ENCODE data around the gene BZW2.

Gene BZW2

GRCh38 chr7:16697507-16698199, 51.7 kb downstream of the BZW2 start:
- Histone ChIP-seq H3K4me3 (no peak overlapping the region), H3K27me3 (ENCODE audit: low read depth) (no peaks in the 10 kb centered on the region), H3K4me1 (peaks cover 19% of the 10 kb centered on the region), H3K36me3 (replicated peaks) (peaks cover 80% of the 10 kb centered on the region), H3K9me3 (no peaks in the 10 kb centered on the region; the same call in 1 of the 2 replicates)
- in situ Hi-C loops (cut with MboI; ENCODE audit: low sequenced_read_pairs) = loop anchor here (10.0 kb wide), 1 partner anchor 217 kb away; no protein-coding TSS in a partner anchor
- peak in 1 of 2 experiments; percentile 42 for DNase-seq (ENCODE audit: low spot score in 2 of 2)

- Histone ChIP-seq H3K4me1 (peaks cover 19% of the 10 kb centered on the region), H3K27me3 (ENCODE audit: low read depth) (no peaks in the 10 kb centered on the region), H3K4me3 (no peak overlapping the region), H3K36me3 (replicated peaks) (peaks cover 78% of the 10 kb centered on the region), H3K9me3 (no peaks in the 10 kb centered on the region; the same call in 1 of the 2 replicates)
- in situ Hi-C loops (cut with MboI; ENCODE audit: low sequenced_read_pairs) = loop anchor here (10.0 kb wide), 1 partner anchor 216 kb away; no protein-coding TSS in a partner anchor
- DNase-seq (ENCODE audit: low spot score in 2 of 2) = peak; percentile 68 to 92
Measured at GRCh38 chr7:16698200-16698905, 52.4 kb downstream of the BZW2 start.

DNA sequence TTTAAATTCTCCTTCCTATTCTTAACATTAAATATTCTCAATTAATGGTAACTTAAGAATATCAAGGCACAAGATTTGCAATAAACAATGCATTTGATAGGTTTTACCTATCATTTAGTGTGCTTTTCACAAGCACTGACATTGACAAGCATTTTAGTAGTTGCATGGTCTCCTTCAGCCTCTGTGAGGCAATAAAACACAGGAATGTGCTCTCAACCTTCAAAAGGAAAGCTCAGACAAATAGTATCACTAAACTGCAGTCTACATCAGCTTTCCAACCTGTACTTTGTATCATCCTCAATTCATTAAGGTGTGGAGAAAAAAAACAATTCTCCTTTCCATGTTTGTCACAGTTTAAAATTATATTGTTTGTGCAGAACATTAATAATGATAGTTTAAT, 56.5 kb downstream of the BZW2 start:
- DNase-seq (ENCODE audit: low spot score in 2 of 2) = no peak
- in situ Hi-C loops (cut with MboI; ENCODE audit: low sequenced_read_pairs) = no loop called here
- peaks cover 17% of the 10 kb centered on the region for H3K4me1 ChIP-seq
- H3K4me3 ChIP-seq = no peak overlapping the region
- H3K9me3 ChIP-seq = no peaks in the 10 kb centered on the region; the same call in 1 of the 2 replicates
- no peaks in the 10 kb centered on the region for H3K27me3 ChIP-seq (ENCODE audit: low read depth)
- peaks cover 74% of the 10 kb centered on the region for H3K36me3 ChIP-seq (replicated peaks)

DNA sequence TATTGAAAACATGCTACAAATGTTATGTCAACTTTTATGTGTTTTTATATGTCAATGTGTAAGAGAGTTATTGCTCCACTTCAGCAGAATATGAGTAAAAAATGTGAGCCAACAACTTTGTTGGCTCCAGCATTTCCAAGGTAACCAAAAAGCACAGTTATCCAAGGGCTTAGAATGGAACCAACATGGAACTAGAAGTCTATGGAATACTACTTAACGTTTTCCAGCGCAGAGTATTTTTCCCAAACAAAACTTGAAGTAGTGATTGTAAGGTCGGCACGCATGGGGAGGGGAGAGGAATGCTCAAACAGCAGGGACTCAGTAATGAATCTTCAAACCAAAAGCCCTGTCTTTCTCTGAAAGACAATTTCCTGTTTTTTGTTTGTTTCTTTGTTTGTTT, 62.5 kb downstream of the BZW2 start:
- Histone ChIP-seq H3K27me3 (ENCODE audit: low read depth) (no peaks in the 10 kb centered on the region), H3K4me3 (no peak overlapping the region), H3K4me1 (no peaks in the 10 kb centered on the region), H3K9me3 (no peaks in the 10 kb centered on the region), H3K36me3 (replicated peaks) (peaks cover 24% of the 10 kb centered on the region)
- no peak for DNase-seq (ENCODE audit: low spot score in 2 of 2)
- in situ Hi-C loops (cut with MboI; ENCODE audit: low sequenced_read_pairs) = no loop called here

DNA sequence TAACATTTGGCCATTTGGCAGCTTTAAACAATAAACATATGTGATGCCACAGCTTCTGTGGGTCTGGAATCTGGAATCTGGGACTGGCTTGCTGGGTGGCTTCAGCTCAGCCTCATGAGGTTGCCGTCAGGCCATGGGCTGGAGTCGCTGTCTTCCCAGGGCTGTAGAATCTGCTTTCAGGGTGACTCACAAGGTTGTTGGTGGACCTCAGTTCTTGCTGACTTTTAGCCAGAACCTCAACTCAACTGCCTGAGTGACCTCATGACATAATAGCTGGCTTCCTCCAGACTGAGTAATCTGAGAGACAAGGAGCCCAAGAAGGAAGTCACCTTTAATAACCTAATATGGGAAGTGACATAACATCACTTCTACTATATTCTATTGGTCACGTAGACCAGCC, 63.0 kb downstream of the BZW2 start:
- Histone ChIP-seq H3K27me3 (ENCODE audit: low read depth) (no peaks in the 10 kb centered on the region), H3K4me1 (no peaks in the 10 kb centered on the region), H3K9me3 (no peaks in the 10 kb centered on the region), H3K36me3 (replicated peaks) (peaks cover 21% of the 10 kb centered on the region), H3K4me3 (no peak overlapping the region)
- no peak for DNase-seq (ENCODE audit: low spot score in 2 of 2)
- in situ Hi-C loops (cut with MboI; ENCODE audit: low sequenced_read_pairs) = no loop called here

- no peak for DNase-seq (ENCODE audit: low spot score in 2 of 2)
Measured at GRCh38 chr7:16710651-16711050, 64.7 kb downstream of the BZW2 start.

DNA sequence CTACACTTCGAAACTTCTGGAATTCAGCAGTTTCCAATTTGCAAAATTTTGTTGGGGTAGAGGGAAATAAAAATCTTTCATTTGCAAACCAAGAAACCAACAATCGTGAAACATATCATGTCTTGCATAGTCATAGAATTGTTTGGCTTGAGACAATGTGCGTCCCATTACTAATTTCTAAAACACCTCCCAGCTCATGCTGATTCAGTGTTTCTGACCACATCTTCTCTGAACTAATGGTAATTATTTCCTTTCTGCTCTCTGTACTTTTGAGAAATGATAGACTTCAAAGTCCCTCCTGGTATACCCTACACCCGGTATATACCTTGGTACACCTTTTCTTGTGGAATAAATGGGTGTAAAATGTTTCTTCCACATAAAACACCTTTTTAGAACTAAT, 65.7 kb downstream of the BZW2 start:
- no peaks in the 10 kb centered on the region; the same call in 1 of the 2 replicates for H3K9me3 ChIP-seq
- DNase-seq (ENCODE audit: low spot score in 2 of 2) = no peak
- no peaks in the 10 kb centered on the region for H3K27me3 ChIP-seq (ENCODE audit: low read depth)
- H3K36me3 ChIP-seq (replicated peaks) = no peaks in the 10 kb centered on the region; the same call in 1 of the 2 replicates
- in situ Hi-C loops (cut with MboI; ENCODE audit: low sequenced_read_pairs) = no loop called here
- no peak overlapping the region for H3K4me3 ChIP-seq
- no peaks in the 10 kb centered on the region for H3K4me1 ChIP-seq

More at GRCh38 chr7:16710651-16711050, 64.7 kb downstream of the BZW2 start:
- H3K4me3 ChIP-seq = no peak overlapping the region
- peaks cover 8% of the 10 kb centered on the region for H3K36me3 ChIP-seq (replicated peaks)
- no peaks in the 10 kb centered on the region; the same call in 1 of the 2 replicates for H3K9me3 ChIP-seq
- H3K27me3 ChIP-seq (ENCODE audit: low read depth) = no peaks in the 10 kb centered on the region
- in situ Hi-C loops (cut with MboI; ENCODE audit: low sequenced_read_pairs) = no loop called here
- H3K4me1 ChIP-seq = no peaks in the 10 kb centered on the region

- Histone ChIP-seq H3K36me3 (replicated peaks) (no peaks in the 10 kb centered on the region), H3K4me1 (no peaks in the 10 kb centered on the region), H3K4me3 (no peak overlapping the region), H3K9me3 (no peaks in the 10 kb centered on the region; the same call in 1 of the 2 replicates), H3K27me3 (ENCODE audit: low read depth) (no peaks in the 10 kb centered on the region)
- DNase-seq (ENCODE audit: low spot score in 2 of 2) = no peak
- in situ Hi-C loops (cut with MboI; ENCODE audit: low sequenced_read_pairs) = no loop called here
Measured at GRCh38 chr7:16712916-16713315, 66.9 kb downstream of the BZW2 start.

- H3K4me3 ChIP-seq = no peak overlapping the region
- no peaks in the 10 kb centered on the region for H3K27me3 ChIP-seq (ENCODE audit: low read depth)
- no peak for DNase-seq (ENCODE audit: low spot score in 2 of 2)
- in situ Hi-C loops (cut with MboI; ENCODE audit: low sequenced_read_pairs) = no loop called here
- H3K4me1 ChIP-seq = no peaks in the 10 kb centered on the region
- H3K9me3 ChIP-seq = no peaks in the 10 kb centered on the region; the same call in 1 of the 2 replicates
- no peaks in the 10 kb centered on the region for H3K36me3 ChIP-seq (replicated peaks)
Measured at GRCh38 chr7:16715928-16716327, 69.9 kb downstream of the BZW2 start.

- Histone ChIP-seq H3K9me3 (no peaks in the 10 kb centered on the region; the same call in 1 of the 2 replicates), H3K36me3 (replicated peaks) (no peaks in the 10 kb centered on the region), H3K4me3 (no peak overlapping the region), H3K27me3 (ENCODE audit: low read depth) (no peaks in the 10 kb centered on the region), H3K4me1 (no peaks in the 10 kb centered on the region)
- no peak for DNase-seq (ENCODE audit: low spot score in 2 of 2)
- in situ Hi-C loops (cut with MboI; ENCODE audit: low sequenced_read_pairs) = no loop called here
Measured at GRCh38 chr7:16718111-16718656, 72.2 kb downstream of the BZW2 start.

DNA sequence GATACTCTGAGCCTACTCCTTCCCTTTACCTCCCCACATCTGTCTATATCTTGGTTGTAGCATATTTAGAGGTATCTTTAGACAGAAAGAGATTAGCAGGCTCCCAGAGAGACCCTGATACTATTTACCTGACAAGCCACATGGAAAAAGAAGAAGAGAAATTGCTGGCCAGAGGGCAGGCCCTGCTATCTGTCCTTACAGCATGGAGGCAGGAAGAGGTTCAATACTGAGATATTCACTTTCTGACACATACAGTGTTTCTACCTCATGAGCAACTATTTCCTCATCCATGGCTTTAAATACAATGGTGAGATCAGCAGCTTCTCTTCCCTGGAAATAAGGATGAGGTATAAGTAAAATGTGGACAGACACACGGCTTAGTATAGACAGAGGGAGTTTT, 73.7 kb downstream of the BZW2 start:
- Histone ChIP-seq H3K4me1 (no peaks in the 10 kb centered on the region), H3K36me3 (replicated peaks) (no peaks in the 10 kb centered on the region), H3K4me3 (no peak overlapping the region), H3K27me3 (ENCODE audit: low read depth) (no peaks in the 10 kb centered on the region), H3K9me3 (no peaks in the 10 kb centered on the region; the same call in 1 of the 2 replicates)
- DNase-seq (ENCODE audit: low spot score in 2 of 2) = no peak
- in situ Hi-C loops (cut with MboI; ENCODE audit: low sequenced_read_pairs) = no loop called here

GRCh38 chr7:16721541-16721940, 75.6 kb downstream of the BZW2 start:
- peaks cover 9% of the 10 kb centered on the region; the same call in 1 of the 2 replicates for H3K4me1 ChIP-seq
- H3K9me3 ChIP-seq = no peaks in the 10 kb centered on the region
- no peaks in the 10 kb centered on the region for H3K36me3 ChIP-seq (replicated peaks)
- in situ Hi-C loops (cut with MboI; ENCODE audit: low sequenced_read_pairs) = no loop called here
- no peak for DNase-seq (ENCODE audit: low spot score in 2 of 2)
- H3K4me3 ChIP-seq = no peak overlapping the region
- H3K27me3 ChIP-seq (ENCODE audit: low read depth) = no peaks in the 10 kb centered on the region

DNA sequence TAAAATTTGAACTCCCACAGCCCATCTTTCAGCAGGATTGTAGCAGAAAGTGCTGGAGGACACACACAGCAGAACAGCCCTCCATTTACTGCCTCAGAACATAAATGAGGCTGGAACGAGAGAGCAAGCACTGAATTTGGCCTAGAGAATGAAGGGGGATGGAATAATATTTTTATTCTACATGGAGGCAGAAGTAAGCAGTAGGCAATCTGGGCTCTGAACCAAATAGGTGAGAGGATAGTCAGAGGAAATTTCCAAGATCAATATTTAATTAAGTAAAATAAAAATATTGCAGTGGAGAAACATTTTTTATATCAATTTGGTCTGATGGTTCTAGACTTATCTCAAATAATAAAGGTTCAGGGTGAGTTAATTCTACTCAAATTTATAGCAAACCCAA, 78.4 kb downstream of the BZW2 start:
- H3K4me3 ChIP-seq = no peak overlapping the region

GRCh38 chr7:16726189-16726588, 80.2 kb downstream of the BZW2 start:
- H3K9me3 ChIP-seq = no peaks in the 10 kb centered on the region
- in situ Hi-C loops (cut with MboI; ENCODE audit: low sequenced_read_pairs) = no loop called here
- no peak for DNase-seq (ENCODE audit: low spot score in 2 of 2)
- no peaks in the 10 kb centered on the region for H3K27me3 ChIP-seq (ENCODE audit: low read depth)
- H3K4me3 ChIP-seq = no peak overlapping the region
- peaks cover 9% of the 10 kb centered on the region; the same call in 1 of the 2 replicates for H3K4me1 ChIP-seq
- no peaks in the 10 kb centered on the region for H3K36me3 ChIP-seq (replicated peaks)

More for the DNA sequence above, 78.4 kb downstream of the BZW2 start:
- Histone ChIP-seq H3K4me1 (peaks cover 9% of the 10 kb centered on the region; the same call in 1 of the 2 replicates), H3K36me3 (replicated peaks) (no peaks in the 10 kb centered on the region), H3K9me3 (no peaks in the 10 kb centered on the region), H3K27me3 (ENCODE audit: low read depth) (no peaks in the 10 kb centered on the region)
- DNase-seq (ENCODE audit: low spot score in 2 of 2) = no peak
- in situ Hi-C loops (cut with MboI; ENCODE audit: low sequenced_read_pairs) = no loop called here
